Neuronal stem cell (in vitro differentiated cells): Measurements from ENCODE around the gene ARSG.

Experiments used
- DNase-seq: peaks from one replicate; pipeline ENCODE4 v3.0.0-alpha.2; 2013; ENCODE audit warnings: low spot score
- H2AFZ ChIP-seq: one replicate; pipeline ENCODE4 v1.6.1; 2013; ENCODE audit warnings: mild to moderate bottlenecking, low read length, inconsistent platforms
- H2AK5ac ChIP-seq: 2 replicates; pipeline ENCODE4 v1.6.1; 2013; ENCODE audit warnings: low read depth, mild to moderate bottlenecking, inconsistent platforms, low read length, moderate library complexity, mixed read lengths
- H2BK120ac ChIP-seq: 2 replicates; pipeline ENCODE4 v1.6.1; 2013; ENCODE audit warnings: low read depth, mild to moderate bottlenecking, inconsistent platforms, low read length, moderate library complexity, mixed read lengths
- H2BK12ac ChIP-seq: one replicate; pipeline ENCODE4 v1.6.1; 2013; ENCODE audit warnings: low read length, inconsistent platforms
- H2BK15ac ChIP-seq: 2 replicates; pipeline ENCODE4 v1.6.1; 2013; ENCODE audit warnings: mild to moderate bottlenecking, low read length, inconsistent platforms, mixed read lengths
- H2BK5ac ChIP-seq: one replicate; pipeline ENCODE4 v1.6.1; 2013; ENCODE audit warnings: inconsistent platforms, mild to moderate bottlenecking, low read length, moderate library complexity
- H3K14ac ChIP-seq: one replicate; pipeline ENCODE4 v1.6.1; 2013; ENCODE audit warnings: low read length, inconsistent platforms
- H3K18ac ChIP-seq: 2 replicates; pipeline ENCODE4 v1.6.1; 2013; ENCODE audit warnings: low read length, inconsistent platforms
- H3K23ac ChIP-seq: 2 replicates; pipeline ENCODE4 v1.6.1; 2013; ENCODE audit warnings: low read depth, mild to moderate bottlenecking, mixed read lengths, low read length, inconsistent platforms; ENCODE audit not compliant: poor library complexity
- H3K27ac ChIP-seq: replicated peaks from 3 replicates; pipeline ENCODE4 v1.5.1; 2013; ENCODE audit warnings: low read length, inconsistent platforms
- H3K27me3 ChIP-seq, 3 experiments: 2 replicates each; pipeline ENCODE4 v1.6.1; 2013; ENCODE audit warnings: low read length in 3 of 3, mild to moderate bottlenecking in 2 of 3, inconsistent platforms in 1 of 3, low read depth in 1 of 3, mixed read lengths in 1 of 3, moderate library complexity in 1 of 3; ENCODE audit not compliant: control insufficient read depth in 3 of 3, insufficient read depth in 3 of 3
- H3K36me3 ChIP-seq, 2 donors: replicated peaks in 1 of 2; 2 replicates each; pipeline ENCODE4 v1.6.1; 2013; ENCODE audit warnings: low read length in 2 of 2; ENCODE audit not compliant: control insufficient read depth in 2 of 2, insufficient read depth in 2 of 2
- H3K4ac ChIP-seq: 2 replicates; pipeline ENCODE4 v1.6.1; 2013; ENCODE audit warnings: inconsistent platforms, mild to moderate bottlenecking, low read length, moderate library complexity
- H3K4me1 ChIP-seq, 2 donors: 1 replicate in 1 of 2; 2 replicates in 1 of 2; pipeline ENCODE4 v1.6.1; 2013; ENCODE audit warnings: low read length in 2 of 2, low read depth in 1 of 2; ENCODE audit not compliant: control insufficient read depth in 2 of 2, insufficient read depth in 1 of 2
- H3K4me2 ChIP-seq: one replicate; pipeline ENCODE4 v1.6.1; 2013; ENCODE audit warnings: mild to moderate bottlenecking, low read length, inconsistent platforms; ENCODE audit not compliant: insufficient read depth, poor library complexity, severe bottlenecking
- H3K4me3 ChIP-seq, 2 donors: 2 replicates each; pipeline ENCODE4 v1.5.1; 2013; ENCODE audit warnings: low read length in 2 of 2, mild to moderate bottlenecking in 2 of 2, inconsistent platforms in 1 of 2, moderate library complexity in 1 of 2
- H3K79me1 ChIP-seq: one replicate; pipeline ENCODE4 v1.6.1; 2013; ENCODE audit warnings: low read depth, mild to moderate bottlenecking, inconsistent platforms, low read length, moderate library complexity
- H3K9ac ChIP-seq: one replicate; pipeline ENCODE4 v1.6.1; 2013; ENCODE audit warnings: mild to moderate bottlenecking, low read depth, low read length, inconsistent platforms; ENCODE audit not compliant: poor library complexity
- H3K9me3 ChIP-seq, 2 donors: replicated peaks in 1 of 2; 2 replicates each; pipeline versions ENCODE3 to v1.6.1; 2013; ENCODE audit warnings: low read length in 2 of 2, mild to moderate bottlenecking in 2 of 2, inconsistent platforms in 1 of 2, low read depth in 1 of 2, mixed read lengths in 1 of 2, moderate library complexity in 1 of 2; ENCODE audit not compliant: control insufficient read depth in 2 of 2, insufficient read depth in 1 of 2
- H4K8ac ChIP-seq: one replicate; pipeline ENCODE4 v1.6.1; 2013; ENCODE audit warnings: low read depth, mild to moderate bottlenecking, inconsistent platforms, low read length, moderate library complexity
- H4K91ac ChIP-seq: one replicate; pipeline ENCODE4 v1.6.1; 2013; ENCODE audit warnings: low read length, low read depth, mild to moderate bottlenecking, inconsistent platforms; ENCODE audit not compliant: poor library complexity
- WGBS, 2 donors: extraction: QIAGEN DNeasy Blood & Tissue Kit; methylation state at CpG; one replicate each; pipeline ENCODE4 v1.1.7; 2013; ENCODE audit warnings: missing lambda C conversion rate in 2 of 2, mixed read lengths in 1 of 2; ENCODE audit not compliant: insufficient read length in 2 of 2, insufficient replicate concordance in 1 of 2; ENCODE audit errors: extremely low coverage in 2 of 2; 5-methylcytosine and 5-hydroxymethylcytosine counted together

Gene ARSG

DNA sequence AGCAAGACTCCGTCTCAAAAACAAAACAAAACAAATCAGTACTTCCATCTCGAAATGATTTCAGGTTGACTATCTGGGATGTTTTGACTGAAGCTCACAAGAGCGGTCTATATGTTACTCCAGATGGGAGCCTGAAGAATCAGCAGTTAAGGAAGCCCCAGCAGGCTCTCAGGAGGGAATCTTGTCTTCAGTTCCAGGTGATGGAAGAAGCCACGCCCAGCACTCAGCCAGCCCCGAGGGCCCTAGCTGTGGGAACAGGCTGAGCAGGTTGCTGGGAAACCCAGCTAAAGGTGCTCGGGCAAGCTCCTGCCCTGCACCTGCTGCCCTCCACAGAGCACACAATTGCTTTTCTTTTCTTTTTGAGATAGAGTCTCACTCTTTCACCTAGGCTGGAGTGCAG lies 133.6 kb downstream of the ARSG start:
- H3K9ac ChIP-seq, result no peak overlapping the region
- H3K23ac ChIP-seq, result no peak overlapping the region
- no peak overlapping the region for H3K14ac ChIP-seq
- H3K4ac ChIP-seq, result no peak overlapping the region
- H3K4me2 ChIP-seq, result no peak overlapping the region
- H4K91ac ChIP-seq, result no peak overlapping the region
- no peaks in the 10 kb centered on the region for H3K79me1 ChIP-seq
- no peak overlapping the region for H2AFZ ChIP-seq
- no peak overlapping the region for H2BK12ac ChIP-seq
- no peak overlapping the region for H3K27ac ChIP-seq
- no peak for DNase-seq
- H2BK120ac ChIP-seq, result no peak overlapping the region
- peaks cover 1 to 36% of the 10 kb centered on the region in 2 donors for H3K36me3 ChIP-seq
- H2BK15ac ChIP-seq, result no peak overlapping the region
- H3K9me3 ChIP-seq, result no peaks in the 10 kb centered on the region
- no peak overlapping the region for H4K8ac ChIP-seq
- H3K27me3 ChIP-seq, result no peaks in the 10 kb centered on the region
- no peak overlapping the region for H3K4me3 ChIP-seq
- H3K18ac ChIP-seq, result no peak overlapping the region
- H2BK5ac ChIP-seq, result no peak overlapping the region
- no CpG with 5 or more reads among the region's 6 CpGs for WGBS, 2 donors
- H2AK5ac ChIP-seq, result no peak overlapping the region
- H3K4me1 ChIP-seq, result peaks cover 0 to 2% of the 10 kb centered on the region in 2 donors

DNA sequence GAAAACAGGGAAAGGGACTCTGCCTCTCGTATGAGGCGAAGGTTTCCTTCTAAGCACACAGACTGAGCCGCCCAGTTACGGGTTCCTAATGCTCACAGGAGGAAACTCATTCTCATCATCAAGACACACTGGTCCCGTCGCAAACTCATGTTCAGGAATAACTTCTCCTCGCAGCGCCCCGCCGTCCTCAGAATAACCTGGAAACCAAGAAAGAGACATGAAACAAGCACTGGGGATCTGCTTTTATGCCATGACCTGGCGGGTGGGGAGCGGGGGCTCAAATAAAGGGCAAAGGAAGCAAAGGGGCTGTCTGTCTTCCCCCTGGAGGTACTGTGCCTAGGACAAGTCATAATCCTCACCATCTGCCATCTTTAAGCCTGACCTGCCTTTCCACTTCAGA lies 134.7 kb downstream of the ARSG start:
- Histone ChIP-seq H3K14ac (no peak overlapping the region), H3K4me1 (peaks cover 0 to 2% of the 10 kb centered on the region in 2 donors), H3K4me2 (no peak overlapping the region), H2BK12ac (no peak overlapping the region), H4K91ac (no peak overlapping the region), H3K9me3 (no peaks in the 10 kb centered on the region), H3K23ac (no peak overlapping the region), H3K18ac (no peak overlapping the region), H2AFZ (no peak overlapping the region), H2AK5ac (no peak overlapping the region), H3K4me3 (no peak overlapping the region), H3K9ac (no peak overlapping the region), H3K27ac (no peak overlapping the region), H3K79me1 (no peaks in the 10 kb centered on the region), H3K4ac (no peak overlapping the region), H3K36me3 (peaks cover 1 to 37% of the 10 kb centered on the region in 2 donors), H2BK15ac (no peak overlapping the region), H2BK120ac (no peak overlapping the region), H4K8ac (no peak overlapping the region), H2BK5ac (no peak overlapping the region), H3K27me3 (no peaks in the 10 kb centered on the region)
- WGBS, 2 donors, result no CpG with 5 or more reads among the region's 12 CpGs
- DNase-seq, result no peak

DNA sequence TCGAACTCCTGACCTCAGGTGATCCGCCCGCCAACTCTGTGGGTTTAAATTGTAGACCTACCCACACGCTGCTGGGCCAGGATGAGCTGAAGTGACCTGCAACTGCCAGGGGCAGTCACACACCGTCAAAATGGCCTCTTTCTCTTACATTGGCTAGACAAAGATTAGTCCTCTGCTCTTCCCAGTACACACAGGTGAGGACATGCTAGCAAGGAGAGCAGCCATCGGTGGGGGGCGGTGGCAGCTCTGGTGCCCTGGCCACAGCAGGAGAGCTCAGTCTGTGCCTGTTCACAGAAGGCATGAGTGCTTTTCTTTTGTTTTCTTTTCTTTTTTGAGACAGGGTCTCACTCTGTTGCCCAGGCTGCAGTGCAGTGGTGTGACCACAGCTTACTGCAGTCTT lies 136.3 kb downstream of the ARSG start:
- WGBS, 2 donors, result no CpG with 5 or more reads among the region's 7 CpGs

DNA sequence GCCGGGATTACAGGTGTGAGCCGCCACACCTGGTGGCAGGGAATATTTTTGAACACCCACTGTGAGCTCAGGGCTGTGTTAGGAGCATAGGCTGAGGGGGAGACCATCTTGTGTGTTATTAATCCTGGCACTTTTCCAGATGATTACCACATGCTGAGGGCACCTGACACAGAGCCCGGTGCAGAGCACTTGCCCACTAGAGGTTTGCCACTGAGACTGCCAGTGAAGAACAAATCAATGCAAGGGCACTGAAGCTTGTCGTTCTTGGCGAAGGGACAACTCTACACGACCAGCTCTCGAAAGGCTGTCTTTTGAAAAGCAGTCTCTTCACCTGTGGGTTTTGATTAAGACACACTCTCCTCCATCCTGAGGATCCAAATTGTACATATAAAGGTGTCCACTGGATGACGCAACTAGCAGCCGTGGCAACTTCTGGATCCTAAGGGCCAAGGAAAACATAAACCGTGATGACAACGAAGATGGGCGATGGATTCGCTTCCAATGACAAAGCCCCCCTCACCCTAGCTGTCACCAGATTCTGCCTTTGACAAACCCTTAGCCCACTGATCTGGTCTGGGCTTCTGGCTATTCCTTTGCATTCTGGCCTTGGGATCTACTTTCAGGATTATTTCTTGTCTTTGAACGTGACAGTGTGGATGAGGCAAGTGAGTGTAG lies 137.3 kb downstream of the ARSG start:
- H3K4me2 ChIP-seq, result no peak overlapping the region
- no peak overlapping the region for H3K18ac ChIP-seq
- H2BK15ac ChIP-seq, result no peak overlapping the region
- H2AFZ ChIP-seq, result no peak overlapping the region
- no peak overlapping the region for H3K4me3 ChIP-seq
- no peaks in the 10 kb centered on the region for H3K27me3 ChIP-seq
- H2AK5ac ChIP-seq, result no peak overlapping the region
- DNase-seq, result no peak
- no peak overlapping the region for H4K91ac ChIP-seq
- H3K36me3 ChIP-seq, result peaks cover 6 to 43% of the 10 kb centered on the region in 2 donors
- no peak overlapping the region for H3K4ac ChIP-seq
- no peak overlapping the region for H4K8ac ChIP-seq
- no peak overlapping the region for H2BK120ac ChIP-seq
- H2BK5ac ChIP-seq, result no peak overlapping the region
- peaks cover 0 to 2% of the 10 kb centered on the region in 2 donors for H3K4me1 ChIP-seq
- H3K9ac ChIP-seq, result no peak overlapping the region
- H3K23ac ChIP-seq, result peak overlapping the region; percentile 52
- H2BK12ac ChIP-seq, result no peak overlapping the region
- H3K79me1 ChIP-seq, result no peaks in the 10 kb centered on the region
- no peak overlapping the region for H3K14ac ChIP-seq
- H3K27ac ChIP-seq, result no peak overlapping the region
- no peaks in the 10 kb centered on the region for H3K9me3 ChIP-seq
- no CpG with 5 or more reads among the region's 14 CpGs for WGBS, 2 donors

More for the DNA sequence above, 136.3 kb downstream of the ARSG start:
- Histone ChIP-seq H3K23ac (no peak overlapping the region), H4K8ac (no peak overlapping the region), H3K36me3 (peaks cover 3 to 42% of the 10 kb centered on the region in 2 donors), H2BK15ac (no peak overlapping the region), H2AK5ac (no peak overlapping the region), H3K79me1 (no peaks in the 10 kb centered on the region), H3K4me2 (no peak overlapping the region), H2BK120ac (no peak overlapping the region), H4K91ac (no peak overlapping the region), H2BK12ac (no peak overlapping the region), H3K27ac (no peak overlapping the region), H2BK5ac (no peak overlapping the region), H3K4me3 (no peak overlapping the region), H3K9ac (no peak overlapping the region), H3K18ac (no peak overlapping the region), H3K9me3 (no peaks in the 10 kb centered on the region), H3K4ac (no peak overlapping the region), H3K4me1 (peaks cover 0 to 2% of the 10 kb centered on the region in 2 donors), H3K27me3 (no peaks in the 10 kb centered on the region), H3K14ac (no peak overlapping the region), H2AFZ (no peak overlapping the region)
- no peak for DNase-seq
